Upper lobe of left lung (tissue), 4 donors: ENCODE results near the gene ATAD2B.

Experiments used
- EP300 ChIP-seq, 4 donors: sonication (generic); formaldehyde crosslinking; IDR thresholded peaks; one replicate each; pipeline ENCODE4 v1.5.1; 2017; ENCODE audit warnings: antibody characterized with exemption in 4 of 4, control low read depth in 2 of 4
- POLR2A ChIP-seq, 4 donors: fragments of 450-650 bp; IDR thresholded peaks; one replicate each; pipeline ENCODE4 v1.5.1; 2016 to 2017; ENCODE audit warnings: antibody characterized with exemption in 4 of 4, mild to moderate bottlenecking in 2 of 4
- TF ChIP-seq, protein P1 (sequence below), 6 experiments: fragments of 450-650 bp in 4 of 6; fragments of 200-600 bp in 2 of 6; sonication (generic) in 2 of 6; IDR thresholded peaks; one replicate each; pipeline ENCODE4 v1.5.1; 2016 to 2019; ENCODE audit warnings: antibody characterized with exemption in 6 of 6

DNA sequence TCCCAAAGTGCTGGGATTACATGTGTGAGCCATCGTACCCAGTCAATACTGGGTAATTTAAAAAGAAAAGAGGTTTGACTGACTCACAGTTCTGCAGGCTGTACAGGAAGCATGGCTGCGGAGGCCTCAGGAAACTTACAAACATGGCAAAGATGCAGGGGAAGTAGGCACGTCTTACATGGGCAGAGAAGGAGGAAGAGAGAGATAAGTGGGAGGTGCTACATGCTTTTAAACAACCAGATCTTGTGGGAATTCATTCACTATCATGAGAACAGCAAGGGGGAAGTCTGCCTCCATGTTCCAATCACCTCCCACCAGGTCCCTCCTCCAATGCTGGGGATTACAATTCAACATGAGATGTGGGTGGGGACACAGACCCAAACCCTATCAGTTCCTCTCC is 192.5 kb downstream of the ATAD2B start:
- TF ChIP-seq POLR2A (IDR thresholded peaks at IDR 0.05) (no peak), EP300 (IDR thresholded peaks at IDR 0.05) (no peak)
- TF ChIP-seq, protein P1, sequence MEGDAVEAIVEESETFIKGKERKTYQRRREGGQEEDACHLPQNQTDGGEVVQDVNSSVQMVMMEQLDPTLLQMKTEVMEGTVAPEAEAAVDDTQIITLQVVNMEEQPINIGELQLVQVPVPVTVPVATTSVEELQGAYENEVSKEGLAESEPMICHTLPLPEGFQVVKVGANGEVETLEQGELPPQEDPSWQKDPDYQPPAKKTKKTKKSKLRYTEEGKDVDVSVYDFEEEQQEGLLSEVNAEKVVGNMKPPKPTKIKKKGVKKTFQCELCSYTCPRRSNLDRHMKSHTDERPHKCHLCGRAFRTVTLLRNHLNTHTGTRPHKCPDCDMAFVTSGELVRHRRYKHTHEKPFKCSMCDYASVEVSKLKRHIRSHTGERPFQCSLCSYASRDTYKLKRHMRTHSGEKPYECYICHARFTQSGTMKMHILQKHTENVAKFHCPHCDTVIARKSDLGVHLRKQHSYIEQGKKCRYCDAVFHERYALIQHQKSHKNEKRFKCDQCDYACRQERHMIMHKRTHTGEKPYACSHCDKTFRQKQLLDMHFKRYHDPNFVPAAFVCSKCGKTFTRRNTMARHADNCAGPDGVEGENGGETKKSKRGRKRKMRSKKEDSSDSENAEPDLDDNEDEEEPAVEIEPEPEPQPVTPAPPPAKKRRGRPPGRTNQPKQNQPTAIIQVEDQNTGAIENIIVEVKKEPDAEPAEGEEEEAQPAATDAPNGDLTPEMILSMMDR (IDR thresholded peaks at IDR 0.05), result no peak
